H1 (cell line): Measurements from ENCODE around the gene CLEC16A. TPM values are rescaled to one million over a fixed set of nuclear protein-coding genes. Genes with fewer than 3 reads are reported as not detected.

Source experiments
- CHD1 ChIP-seq: IDR thresholded peaks from 2 replicates; pipeline ENCODE4 v1.6.1; 2012; ENCODE audit warnings: low read depth, low read length, improper control_type of control experiment
- EZH2 ChIP-seq: fragments of 200-600 bp; sonication (generic); IDR thresholded peaks from 2 replicates; pipeline ENCODE4 v1.7.1; 2012; ENCODE audit warnings: low read depth, mild to moderate bottlenecking, moderate library complexity, low read length, inconsistent platforms; ENCODE audit not compliant: severe bottlenecking
- RXRA ChIP-seq: IDR thresholded peaks from 2 replicates; pipeline ENCODE4 v1.6.1; 2011; ENCODE audit warnings: low read depth, mild to moderate bottlenecking, low read length, moderate library complexity; ENCODE audit not compliant: insufficient read depth
- SP4 ChIP-seq: IDR thresholded peaks from 2 replicates; pipeline ENCODE4 v1.6.1; 2012; ENCODE audit warnings: low read length, inconsistent platforms
- polyA plus RNA-seq, 7 experiments: library from polyadenylated mRNA; depleted of rRNA in 3 of 7; stranded (reverse) in 5 of 7; unstranded in 2 of 7; fragments of >200 nt in 5 of 7; fragments of 200-250 nt in 2 of 7; gene quantifications; 1 replicate in 5 of 7; 2 replicates in 1 of 7; 4 replicates in 1 of 7; pipeline versions ENCODE4 v1.2.1 to v1.2.3, GENCODE V29; 2011 to 2013; ENCODE audit warnings: missing spikeins in 2 of 7, mixed read lengths in 2 of 7
- total RNA-seq: library from RNA; stranded (reverse); fragmentation: NEBNext Ultra II Directional; extraction: Animal tissue kit (Norgen Biotek cat#: 25700); gene quantifications from 2 replicates; pipeline ENCODE4 v1.2.1, GENCODE V29; 2021
- TF ChIP-seq, protein P1 (sequence below): fragments of 300-600 bp; sonication (generic); IDR thresholded peaks from 2 replicates; pipeline ENCODE4 v1.7.1; 2012; ENCODE audit warnings: low read length, moderate library complexity, mild to moderate bottlenecking, inconsistent platforms; ENCODE audit not compliant: insufficient replicate concordance

CLEC16A gene
- total and polyA plus RNA-seq, 2 of the 8 experiments (the other 6 are each of a cell fraction or from before 2014, with no cell fraction given), result 7.6 to 19.3 TPM

DNA sequence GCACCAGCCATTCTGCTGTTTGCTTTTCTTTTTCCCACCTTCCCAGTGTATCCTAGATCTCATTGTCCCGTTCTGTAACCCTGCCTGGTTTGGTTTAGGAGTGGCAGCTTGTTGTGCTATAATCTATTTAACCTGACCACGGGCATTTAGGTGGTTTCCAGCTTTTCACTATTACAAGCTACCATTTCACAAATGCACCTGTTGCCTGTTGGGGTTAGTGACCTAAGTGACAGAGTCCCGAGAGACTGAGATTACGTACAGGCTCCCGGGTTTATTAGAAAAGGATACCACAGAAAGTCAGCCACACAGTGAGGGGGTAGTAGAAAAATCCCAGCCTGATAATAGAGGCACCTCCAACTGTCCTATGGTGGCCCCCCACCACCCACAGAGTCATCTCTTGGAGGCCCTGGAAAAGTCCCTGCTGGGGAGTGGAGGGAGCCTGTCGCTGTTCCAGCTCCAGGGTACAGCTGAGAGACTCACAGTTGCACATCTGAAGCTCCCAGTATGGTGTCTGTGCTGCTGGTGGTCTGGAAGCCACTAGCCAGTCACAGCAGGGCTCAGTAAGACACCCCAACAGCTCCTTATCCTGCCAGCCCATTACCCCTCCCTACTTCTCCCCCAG is 21.2 kb downstream of the CLEC16A start (continued):
- TF ChIP-seq, protein P1, sequence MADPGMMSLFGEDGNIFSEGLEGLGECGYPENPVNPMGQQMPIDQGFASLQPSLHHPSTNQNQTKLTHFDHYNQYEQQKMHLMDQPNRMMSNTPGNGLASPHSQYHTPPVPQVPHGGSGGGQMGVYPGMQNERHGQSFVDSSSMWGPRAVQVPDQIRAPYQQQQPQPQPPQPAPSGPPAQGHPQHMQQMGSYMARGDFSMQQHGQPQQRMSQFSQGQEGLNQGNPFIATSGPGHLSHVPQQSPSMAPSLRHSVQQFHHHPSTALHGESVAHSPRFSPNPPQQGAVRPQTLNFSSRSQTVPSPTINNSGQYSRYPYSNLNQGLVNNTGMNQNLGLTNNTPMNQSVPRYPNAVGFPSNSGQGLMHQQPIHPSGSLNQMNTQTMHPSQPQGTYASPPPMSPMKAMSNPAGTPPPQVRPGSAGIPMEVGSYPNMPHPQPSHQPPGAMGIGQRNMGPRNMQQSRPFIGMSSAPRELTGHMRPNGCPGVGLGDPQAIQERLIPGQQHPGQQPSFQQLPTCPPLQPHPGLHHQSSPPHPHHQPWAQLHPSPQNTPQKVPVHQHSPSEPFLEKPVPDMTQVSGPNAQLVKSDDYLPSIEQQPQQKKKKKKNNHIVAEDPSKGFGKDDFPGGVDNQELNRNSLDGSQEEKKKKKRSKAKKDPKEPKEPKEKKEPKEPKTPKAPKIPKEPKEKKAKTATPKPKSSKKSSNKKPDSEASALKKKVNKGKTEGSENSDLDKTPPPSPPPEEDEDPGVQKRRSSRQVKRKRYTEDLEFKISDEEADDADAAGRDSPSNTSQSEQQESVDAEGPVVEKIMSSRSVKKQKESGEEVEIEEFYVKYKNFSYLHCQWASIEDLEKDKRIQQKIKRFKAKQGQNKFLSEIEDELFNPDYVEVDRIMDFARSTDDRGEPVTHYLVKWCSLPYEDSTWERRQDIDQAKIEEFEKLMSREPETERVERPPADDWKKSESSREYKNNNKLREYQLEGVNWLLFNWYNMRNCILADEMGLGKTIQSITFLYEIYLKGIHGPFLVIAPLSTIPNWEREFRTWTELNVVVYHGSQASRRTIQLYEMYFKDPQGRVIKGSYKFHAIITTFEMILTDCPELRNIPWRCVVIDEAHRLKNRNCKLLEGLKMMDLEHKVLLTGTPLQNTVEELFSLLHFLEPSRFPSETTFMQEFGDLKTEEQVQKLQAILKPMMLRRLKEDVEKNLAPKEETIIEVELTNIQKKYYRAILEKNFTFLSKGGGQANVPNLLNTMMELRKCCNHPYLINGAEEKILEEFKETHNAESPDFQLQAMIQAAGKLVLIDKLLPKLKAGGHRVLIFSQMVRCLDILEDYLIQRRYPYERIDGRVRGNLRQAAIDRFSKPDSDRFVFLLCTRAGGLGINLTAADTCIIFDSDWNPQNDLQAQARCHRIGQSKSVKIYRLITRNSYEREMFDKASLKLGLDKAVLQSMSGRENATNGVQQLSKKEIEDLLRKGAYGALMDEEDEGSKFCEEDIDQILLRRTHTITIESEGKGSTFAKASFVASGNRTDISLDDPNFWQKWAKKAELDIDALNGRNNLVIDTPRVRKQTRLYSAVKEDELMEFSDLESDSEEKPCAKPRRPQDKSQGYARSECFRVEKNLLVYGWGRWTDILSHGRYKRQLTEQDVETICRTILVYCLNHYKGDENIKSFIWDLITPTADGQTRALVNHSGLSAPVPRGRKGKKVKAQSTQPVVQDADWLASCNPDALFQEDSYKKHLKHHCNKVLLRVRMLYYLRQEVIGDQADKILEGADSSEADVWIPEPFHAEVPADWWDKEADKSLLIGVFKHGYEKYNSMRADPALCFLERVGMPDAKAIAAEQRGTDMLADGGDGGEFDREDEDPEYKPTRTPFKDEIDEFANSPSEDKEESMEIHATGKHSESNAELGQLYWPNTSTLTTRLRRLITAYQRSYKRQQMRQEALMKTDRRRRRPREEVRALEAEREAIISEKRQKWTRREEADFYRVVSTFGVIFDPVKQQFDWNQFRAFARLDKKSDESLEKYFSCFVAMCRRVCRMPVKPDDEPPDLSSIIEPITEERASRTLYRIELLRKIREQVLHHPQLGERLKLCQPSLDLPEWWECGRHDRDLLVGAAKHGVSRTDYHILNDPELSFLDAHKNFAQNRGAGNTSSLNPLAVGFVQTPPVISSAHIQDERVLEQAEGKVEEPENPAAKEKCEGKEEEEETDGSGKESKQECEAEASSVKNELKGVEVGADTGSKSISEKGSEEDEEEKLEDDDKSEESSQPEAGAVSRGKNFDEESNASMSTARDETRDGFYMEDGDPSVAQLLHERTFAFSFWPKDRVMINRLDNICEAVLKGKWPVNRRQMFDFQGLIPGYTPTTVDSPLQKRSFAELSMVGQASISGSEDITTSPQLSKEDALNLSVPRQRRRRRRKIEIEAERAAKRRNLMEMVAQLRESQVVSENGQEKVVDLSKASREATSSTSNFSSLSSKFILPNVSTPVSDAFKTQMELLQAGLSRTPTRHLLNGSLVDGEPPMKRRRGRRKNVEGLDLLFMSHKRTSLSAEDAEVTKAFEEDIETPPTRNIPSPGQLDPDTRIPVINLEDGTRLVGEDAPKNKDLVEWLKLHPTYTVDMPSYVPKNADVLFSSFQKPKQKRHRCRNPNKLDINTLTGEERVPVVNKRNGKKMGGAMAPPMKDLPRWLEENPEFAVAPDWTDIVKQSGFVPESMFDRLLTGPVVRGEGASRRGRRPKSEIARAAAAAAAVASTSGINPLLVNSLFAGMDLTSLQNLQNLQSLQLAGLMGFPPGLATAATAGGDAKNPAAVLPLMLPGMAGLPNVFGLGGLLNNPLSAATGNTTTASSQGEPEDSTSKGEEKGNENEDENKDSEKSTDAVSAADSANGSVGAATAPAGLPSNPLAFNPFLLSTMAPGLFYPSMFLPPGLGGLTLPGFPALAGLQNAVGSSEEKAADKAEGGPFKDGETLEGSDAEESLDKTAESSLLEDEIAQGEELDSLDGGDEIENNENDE, result no peak
- no peak for TF ChIP-seq CHD1
- no peak for TF ChIP-seq EZH2
- no peak for TF ChIP-seq RXRA
- TF ChIP-seq SP4, result no peak
